PC-9 (cell line): ENCODE measurements around the gene NT5DC1.

ENCODE experiments used
- EZH2 ChIP-seq: fragments of 200-600 bp; sonication (generic); IDR thresholded peaks from 2 replicates; pipeline ENCODE4 v1.8.0; 2017; ENCODE audit warnings: antibody characterized with exemption, low read depth
- TF ChIP-seq, protein P1 (sequence below): fragments of 200-600 bp; sonication (generic); conservative IDR thresholded peaks from 2 replicates; pipeline ENCODE4 v1.6.1; 2017; ENCODE audit warnings: mixed run types, antibody characterized with exemption, mild to moderate bottlenecking, moderate library complexity

- TF ChIP-seq, protein P1, sequence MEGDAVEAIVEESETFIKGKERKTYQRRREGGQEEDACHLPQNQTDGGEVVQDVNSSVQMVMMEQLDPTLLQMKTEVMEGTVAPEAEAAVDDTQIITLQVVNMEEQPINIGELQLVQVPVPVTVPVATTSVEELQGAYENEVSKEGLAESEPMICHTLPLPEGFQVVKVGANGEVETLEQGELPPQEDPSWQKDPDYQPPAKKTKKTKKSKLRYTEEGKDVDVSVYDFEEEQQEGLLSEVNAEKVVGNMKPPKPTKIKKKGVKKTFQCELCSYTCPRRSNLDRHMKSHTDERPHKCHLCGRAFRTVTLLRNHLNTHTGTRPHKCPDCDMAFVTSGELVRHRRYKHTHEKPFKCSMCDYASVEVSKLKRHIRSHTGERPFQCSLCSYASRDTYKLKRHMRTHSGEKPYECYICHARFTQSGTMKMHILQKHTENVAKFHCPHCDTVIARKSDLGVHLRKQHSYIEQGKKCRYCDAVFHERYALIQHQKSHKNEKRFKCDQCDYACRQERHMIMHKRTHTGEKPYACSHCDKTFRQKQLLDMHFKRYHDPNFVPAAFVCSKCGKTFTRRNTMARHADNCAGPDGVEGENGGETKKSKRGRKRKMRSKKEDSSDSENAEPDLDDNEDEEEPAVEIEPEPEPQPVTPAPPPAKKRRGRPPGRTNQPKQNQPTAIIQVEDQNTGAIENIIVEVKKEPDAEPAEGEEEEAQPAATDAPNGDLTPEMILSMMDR, result no peak
- no peak for TF ChIP-seq EZH2
These were observed 11.7 kb upstream of the NT5DC1 start for GRCh38 chr6:116088946-116089345.
